ENCODE measurements around the gene IFRD2. TPM values are rescaled to one million over a fixed set of nuclear protein-coding genes. Genes with fewer than 3 reads are reported as not detected.

The IFRD2 gene
- total and polyA plus RNA-seq, 2 of the 13 experiments (the other 11 are each of a cell fraction or from before 2014, with no cell fraction given) = 32.8 to 96.1 TPM

GRCh38 chr3:50268703-50269451 is 23.4 kb downstream of the IFRD2 start, which contains the start of gene SEMA3B (continued):
- TF ChIP-seq ZBTB49 (CRISPR knock-in tag; IDR thresholded peaks at IDR 0.05; ENCODE audit: borderline replicate concordance) (no peak), TMF1 (CRISPR knock-in tag; IDR thresholded peaks at IDR 0.05; ENCODE audit: low read depth) (0 out of 2 replicates have a peak, but pooled peaks have one; percentile 61), NCOR1 (IDR thresholded peaks at IDR 0.05; ENCODE audit: borderline replicate concordance, low read length) (peak; percentile 55; the same call in 1 of the 2 replicates), FUBP1 (CRISPR knock-in tag; IDR thresholded peaks at IDR 0.05; ENCODE audit: borderline replicate concordance) (no peak), CTCF (CRISPR knock-in tag; IDR thresholded peaks at IDR 0.05) (no peak), SIN3A (IDR thresholded peaks at IDR 0.05; ENCODE audit: borderline replicate concordance, low read depth, low read length) (peak; percentile 3; the same call in 1 of the 2 replicates), ZBTB7A (CRISPR knock-in tag; IDR thresholded peaks at IDR 0.05) (peak; percentile 73), ZC3H13 (CRISPR knock-in tag; IDR thresholded peaks at IDR 0.05) (peak; percentile 63; the same call in 1 of the 2 replicates), RCOR2 (CRISPR knock-in tag; IDR thresholded peaks at IDR 0.05) (no peak), ZFY (CRISPR knock-in tag; IDR thresholded peaks at IDR 0.05) (peak; percentile 40; the same call in 1 of the 2 replicates), TRIM22 (IDR thresholded peaks at IDR 0.05) (no peak), CREM (IDR thresholded peaks at IDR 0.05) (peak; percentile 16; the same call in 1 of the 2 replicates), CREM (CRISPR knock-in tag; IDR thresholded peaks at IDR 0.05) (no peak), PRDM15 (CRISPR knock-in tag; IDR thresholded peaks at IDR 0.05) (peak; percentile 73), CENPBD1 (CRISPR knock-in tag; IDR thresholded peaks at IDR 0.05; ENCODE audit: borderline replicate concordance, low read depth) (no peak), ZNF546 (CRISPR knock-in tag; conservative IDR thresholded peaks at IDR 0.05) (peak; percentile 35; the same call in 1 of the 2 replicates), ZSCAN12 (CRISPR knock-in tag; IDR thresholded peaks at IDR 0.05) (no peak)

All from HepG2 (cell line).